PC-3 (cell line): ENCODE data around the gene WDR81.

ENCODE experiments used
- EZH2phosphoT487 ChIP-seq: fragments of 300-600 bp; sonication (generic); IDR thresholded peaks from 2 replicates; pipeline ENCODE4 v1.6.1; 2018; ENCODE audit warnings: mild to moderate bottlenecking, antibody characterized with exemption, low read length, borderline replicate concordance
- TF ChIP-seq, protein P1 (sequence below): fragments of 300-600 bp; sonication (generic); conservative IDR thresholded peaks from 2 replicates; pipeline ENCODE4 v1.5.1; 2017; ENCODE audit warnings: antibody characterized with exemption, low read depth, mild to moderate bottlenecking, low read length

DNA sequence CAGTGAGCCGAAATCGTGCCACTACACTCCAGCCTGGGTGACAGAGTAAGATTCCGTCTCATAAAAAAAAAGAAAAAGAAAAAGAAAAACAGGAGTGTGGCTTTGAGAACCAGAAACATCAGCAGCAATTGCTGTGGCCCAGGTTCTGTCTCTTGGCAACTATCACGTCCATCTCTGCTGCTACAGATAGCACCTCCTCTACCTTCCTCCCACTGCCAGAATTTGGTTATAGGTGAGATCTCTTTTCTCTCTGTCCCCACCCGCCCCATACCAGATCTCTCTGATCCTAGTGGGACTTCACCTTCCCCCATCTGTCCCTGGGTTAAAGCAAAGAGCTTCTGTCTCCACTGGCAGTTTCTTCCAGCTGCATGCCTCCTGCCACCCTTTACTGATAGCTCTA, 17.4 kb upstream of the WDR81 start:
- TF ChIP-seq, protein P1, sequence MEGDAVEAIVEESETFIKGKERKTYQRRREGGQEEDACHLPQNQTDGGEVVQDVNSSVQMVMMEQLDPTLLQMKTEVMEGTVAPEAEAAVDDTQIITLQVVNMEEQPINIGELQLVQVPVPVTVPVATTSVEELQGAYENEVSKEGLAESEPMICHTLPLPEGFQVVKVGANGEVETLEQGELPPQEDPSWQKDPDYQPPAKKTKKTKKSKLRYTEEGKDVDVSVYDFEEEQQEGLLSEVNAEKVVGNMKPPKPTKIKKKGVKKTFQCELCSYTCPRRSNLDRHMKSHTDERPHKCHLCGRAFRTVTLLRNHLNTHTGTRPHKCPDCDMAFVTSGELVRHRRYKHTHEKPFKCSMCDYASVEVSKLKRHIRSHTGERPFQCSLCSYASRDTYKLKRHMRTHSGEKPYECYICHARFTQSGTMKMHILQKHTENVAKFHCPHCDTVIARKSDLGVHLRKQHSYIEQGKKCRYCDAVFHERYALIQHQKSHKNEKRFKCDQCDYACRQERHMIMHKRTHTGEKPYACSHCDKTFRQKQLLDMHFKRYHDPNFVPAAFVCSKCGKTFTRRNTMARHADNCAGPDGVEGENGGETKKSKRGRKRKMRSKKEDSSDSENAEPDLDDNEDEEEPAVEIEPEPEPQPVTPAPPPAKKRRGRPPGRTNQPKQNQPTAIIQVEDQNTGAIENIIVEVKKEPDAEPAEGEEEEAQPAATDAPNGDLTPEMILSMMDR = no peak
- no peak for TF ChIP-seq EZH2phosphoT487
